ENCODE measurements around the gene BTBD2.

BTBD2 gene

DNA sequence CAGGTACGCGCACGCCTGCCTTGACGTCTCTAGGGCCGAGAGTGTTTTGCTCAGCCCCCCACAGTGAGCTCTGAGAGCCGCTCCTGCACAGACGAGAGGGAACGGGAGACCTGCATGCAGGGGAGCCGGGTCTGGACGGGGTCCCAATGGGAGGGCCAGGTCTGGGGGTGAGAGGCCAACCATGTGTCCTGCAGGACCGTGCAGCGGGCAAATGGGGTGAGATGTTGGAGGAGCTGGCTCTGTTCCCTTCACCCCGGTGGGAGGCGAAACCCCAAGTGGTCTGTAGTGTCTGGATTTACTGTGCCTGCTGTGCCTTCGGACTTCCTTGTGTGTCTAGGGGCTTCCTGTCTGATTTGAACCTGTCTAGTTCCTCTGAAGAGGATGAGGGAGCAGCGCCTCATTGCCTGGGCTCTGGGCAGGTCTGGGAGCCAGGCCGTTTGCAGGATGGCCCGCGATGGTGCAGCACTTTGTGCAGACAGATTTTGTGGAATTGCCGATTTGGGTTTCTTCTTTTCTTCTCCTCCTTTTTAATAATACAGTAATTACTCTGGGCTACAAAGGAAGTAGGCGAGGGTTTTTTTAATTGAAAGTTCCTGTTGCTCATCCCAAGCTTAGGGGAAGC is 72.5 kb downstream of the BTBD2 start:
- no peak for DNase-seq (ENCODE audit: low read depth, low spot score)

DNA sequence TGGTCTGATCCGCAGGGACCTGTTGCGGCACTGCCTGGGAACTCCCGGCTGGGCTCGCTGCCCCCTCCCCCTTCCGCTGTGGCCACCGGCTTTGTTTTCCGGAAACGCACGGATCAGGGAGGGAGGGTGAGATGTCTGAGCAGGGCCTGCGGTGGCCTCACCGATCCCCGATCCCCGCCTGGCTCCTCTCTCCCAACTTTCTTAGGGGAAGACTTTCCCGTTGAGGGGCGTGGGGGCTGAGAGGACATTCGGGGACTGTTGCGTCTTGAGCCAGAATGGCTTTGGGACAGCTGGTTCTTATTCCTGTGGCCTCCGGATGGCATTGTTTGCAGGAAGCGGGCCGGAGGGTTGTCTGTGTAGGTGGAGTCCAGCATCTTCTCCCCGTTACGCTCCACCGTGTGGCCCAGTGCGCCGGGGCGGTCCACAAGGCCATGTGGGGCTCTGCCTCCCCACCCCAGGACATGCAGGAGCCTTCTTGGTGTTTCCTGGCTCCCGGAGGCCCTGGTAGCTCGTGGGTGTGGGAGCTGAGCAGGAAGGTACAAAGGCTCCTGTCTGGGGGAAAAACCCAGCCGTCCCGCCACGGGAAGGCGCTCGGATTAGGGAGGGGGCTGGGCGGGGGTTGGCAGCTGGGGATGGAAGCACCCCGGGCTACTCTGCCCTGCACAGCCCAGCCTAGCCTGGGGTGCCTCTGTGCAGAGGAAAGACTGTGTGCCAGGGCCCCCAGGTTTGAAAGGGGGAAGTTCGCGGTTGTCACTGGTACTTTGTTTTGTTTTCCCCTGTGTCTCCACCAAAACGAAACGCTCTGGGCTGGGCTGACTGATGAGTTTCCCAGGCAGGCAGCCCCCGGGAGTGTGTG is 73.2 kb downstream of the BTBD2 start:
- DNase-seq (ENCODE audit: low read depth, low spot score): no peak

DNA sequence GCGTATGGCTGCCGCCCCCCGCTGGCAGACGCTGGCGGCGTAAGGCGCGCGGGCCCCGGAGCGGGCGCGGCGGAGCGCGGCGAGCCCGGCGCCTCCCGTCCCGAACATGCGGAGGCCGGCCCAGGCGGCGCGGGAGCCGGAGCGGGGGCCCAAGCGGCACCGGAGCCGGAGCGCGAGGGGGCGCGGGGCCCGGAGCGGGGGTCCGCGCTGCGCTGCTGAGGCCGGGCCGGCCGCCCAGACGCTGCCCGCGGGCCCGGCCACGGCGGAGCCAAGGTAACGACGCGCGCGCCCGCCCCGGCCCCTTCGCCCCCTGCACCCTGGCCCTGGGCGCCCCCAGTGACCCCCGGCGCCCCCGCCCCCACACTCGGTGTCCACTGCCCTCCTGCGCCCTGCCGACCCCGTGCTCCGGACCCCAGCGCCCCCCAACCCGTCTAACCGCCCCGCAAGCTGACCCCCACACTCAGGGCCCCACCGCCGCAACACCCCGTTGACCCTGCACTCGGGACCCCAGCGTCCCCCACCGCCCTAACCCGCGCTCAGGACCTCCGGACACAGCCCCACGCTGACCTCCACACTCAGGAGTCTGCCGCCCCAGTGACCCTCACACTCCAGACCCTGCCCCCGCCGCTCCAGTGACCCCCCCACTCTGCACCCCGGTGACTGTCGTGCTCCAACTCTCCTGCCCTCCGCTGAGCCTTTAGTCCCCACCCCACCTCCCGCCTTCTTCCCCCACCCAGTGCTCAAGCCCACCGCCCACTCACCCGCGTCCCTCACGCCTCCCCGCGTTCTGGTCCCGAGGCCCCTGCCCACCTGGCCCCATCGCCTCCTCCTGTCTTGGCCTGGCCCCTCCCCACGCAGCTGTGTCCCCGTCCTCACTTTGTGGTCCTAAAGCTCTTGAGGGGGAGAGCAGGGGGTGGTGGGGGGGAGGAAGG is 74.1 kb downstream of the BTBD2 start, which contains the start of gene CSNK1G2:
CSNK1G2 (plus strand) TSS at position 27 of the 932 bp plus-strand sequence. CDS start 28,601 bp downstream, outside the sequence.
- DNase-seq (ENCODE audit: low read depth, low spot score): no peak

DNA sequence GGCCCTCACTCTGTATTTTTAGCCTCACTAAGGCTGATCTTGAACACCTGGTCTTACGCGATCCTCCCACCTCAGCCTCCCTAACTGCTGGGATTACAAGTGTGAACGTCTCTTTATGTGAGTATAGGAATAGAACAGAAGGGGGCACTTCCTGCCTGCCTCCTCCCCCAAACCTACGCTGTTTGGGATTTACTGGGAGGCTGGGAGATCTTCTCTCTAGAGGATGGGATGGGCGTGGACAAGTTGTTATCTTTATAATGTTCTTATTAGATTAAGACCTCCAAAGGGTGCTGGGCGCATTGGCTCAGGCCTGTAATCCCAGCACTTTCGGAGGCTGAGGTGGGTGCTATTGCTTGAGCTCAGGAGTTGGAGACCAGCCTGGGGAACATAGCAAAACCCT is 77.4 kb downstream of the BTBD2 start:
- DNase-seq (ENCODE audit: low read depth, low spot score): no peak

DNA sequence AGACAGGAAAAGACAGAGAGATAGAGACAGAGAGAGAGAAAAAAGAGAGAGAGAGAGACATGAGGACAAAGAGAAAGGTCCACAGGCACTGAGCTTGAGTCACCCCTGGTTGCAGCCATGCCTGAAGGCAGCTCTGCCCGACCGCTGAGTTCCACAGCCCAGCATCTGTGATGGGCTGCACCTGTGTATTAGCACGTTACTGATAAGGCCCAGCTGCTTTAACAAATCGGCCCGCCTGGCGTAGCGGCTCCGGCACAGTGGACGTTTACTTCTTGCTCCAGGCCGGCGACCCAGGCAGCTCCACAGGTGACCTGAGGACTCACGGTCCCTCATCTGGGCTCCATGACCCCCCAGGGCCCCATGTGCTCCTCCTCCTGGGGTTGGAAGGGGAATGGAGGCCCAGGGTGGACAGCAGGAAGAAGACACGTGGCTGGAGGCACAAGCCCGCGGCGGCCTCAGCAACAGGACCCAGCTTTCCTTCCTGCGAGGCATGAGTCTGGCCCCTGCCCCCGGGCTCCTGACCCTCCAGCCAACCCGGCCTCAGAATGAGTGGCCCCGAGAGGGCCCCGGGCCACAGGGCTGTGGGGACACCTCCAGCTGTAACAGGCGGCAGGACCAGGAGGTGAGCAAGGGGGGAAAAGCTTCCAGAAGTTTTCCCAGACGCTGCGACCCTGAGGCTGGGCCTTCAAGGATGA is 78.5 kb downstream of the BTBD2 start:
- no peak for DNase-seq (ENCODE audit: low read depth, low spot score)

DNA sequence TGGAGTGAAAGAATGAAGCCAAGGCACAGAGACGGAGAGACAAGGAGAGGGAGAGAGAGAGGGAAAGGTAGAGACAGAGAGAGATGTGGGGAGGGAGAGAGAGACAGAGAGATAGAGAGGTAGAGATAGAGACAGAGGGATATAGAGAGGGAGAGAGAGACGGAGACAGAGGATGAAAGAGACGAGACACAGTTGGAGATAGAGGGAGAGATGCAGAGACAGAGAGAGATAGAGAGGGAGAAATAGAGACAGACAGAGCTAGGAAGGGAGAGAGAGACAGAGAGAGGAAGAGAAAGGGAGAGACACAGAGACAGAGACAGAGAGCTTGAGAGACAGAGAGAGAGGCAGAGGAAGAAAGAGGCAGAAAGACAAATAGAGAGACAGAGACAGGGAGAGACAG is 79.1 kb downstream of the BTBD2 start:
- DNase-seq (ENCODE audit: low read depth, low spot score): no peak

DNA sequence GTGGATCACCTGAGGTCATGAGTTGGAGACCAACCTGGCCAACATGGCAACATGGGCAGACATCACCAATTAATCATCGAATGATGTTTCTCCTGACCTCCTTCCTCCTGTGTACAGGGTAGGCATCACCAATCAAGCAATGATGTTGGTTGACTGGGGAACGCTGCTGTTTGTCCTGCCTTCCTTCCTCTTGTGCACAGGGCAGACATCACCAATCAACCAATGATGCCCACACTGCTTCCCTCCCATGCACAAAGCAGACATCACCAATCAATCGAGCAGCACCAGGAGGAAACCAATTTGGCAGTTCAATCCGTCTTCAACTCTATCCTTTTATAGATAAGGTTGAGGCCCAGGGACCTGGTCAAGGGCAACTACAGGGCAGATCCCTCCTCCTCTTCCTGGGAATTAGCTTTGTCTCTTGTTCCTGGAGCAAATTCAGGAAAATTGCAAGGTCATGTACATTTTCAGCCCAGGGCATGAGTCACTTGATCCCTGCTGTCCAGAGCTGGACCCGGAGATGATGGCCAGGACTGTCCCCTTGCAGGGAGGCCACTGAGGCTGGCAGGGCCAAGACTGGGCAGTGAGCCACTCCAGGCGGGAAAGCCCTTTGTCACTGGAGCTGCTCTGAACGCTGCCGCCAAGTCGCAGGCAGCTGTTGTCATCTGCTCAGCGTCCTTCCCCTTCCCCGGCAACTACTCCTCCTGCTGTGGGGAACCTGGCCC is 79.9 kb downstream of the BTBD2 start:
- no peak for DNase-seq (ENCODE audit: low read depth, low spot score)
